ENCODE results near the gene EML1. TPM values are rescaled to one million over a fixed set of nuclear protein-coding genes. Genes with fewer than 3 reads are reported as not detected.

Gene EML1
- total RNA-seq, 1 experiment from 2014 or later: 16.1 TPM

DNA sequence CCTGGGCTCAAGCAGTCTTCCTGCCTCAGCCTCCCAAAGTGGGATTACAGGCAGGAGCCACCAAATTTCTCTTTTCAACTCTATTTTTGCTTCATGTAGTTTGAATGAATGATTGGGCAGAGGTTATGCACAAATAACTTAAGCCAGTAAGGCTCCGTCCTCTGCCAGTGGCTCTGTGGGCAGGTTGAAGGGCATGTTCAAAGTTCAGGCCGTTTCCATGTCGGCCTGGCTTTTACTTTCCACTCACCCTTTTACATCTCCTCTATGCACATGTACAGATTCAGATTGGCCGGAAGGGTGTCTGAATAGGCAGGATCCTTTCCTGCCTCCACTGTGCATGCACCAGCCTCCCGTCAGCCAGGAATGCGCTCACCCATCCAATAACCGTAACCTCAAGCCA is 132.3 kb downstream of the EML1 start (continued):
- TF ChIP-seq, protein P1, sequence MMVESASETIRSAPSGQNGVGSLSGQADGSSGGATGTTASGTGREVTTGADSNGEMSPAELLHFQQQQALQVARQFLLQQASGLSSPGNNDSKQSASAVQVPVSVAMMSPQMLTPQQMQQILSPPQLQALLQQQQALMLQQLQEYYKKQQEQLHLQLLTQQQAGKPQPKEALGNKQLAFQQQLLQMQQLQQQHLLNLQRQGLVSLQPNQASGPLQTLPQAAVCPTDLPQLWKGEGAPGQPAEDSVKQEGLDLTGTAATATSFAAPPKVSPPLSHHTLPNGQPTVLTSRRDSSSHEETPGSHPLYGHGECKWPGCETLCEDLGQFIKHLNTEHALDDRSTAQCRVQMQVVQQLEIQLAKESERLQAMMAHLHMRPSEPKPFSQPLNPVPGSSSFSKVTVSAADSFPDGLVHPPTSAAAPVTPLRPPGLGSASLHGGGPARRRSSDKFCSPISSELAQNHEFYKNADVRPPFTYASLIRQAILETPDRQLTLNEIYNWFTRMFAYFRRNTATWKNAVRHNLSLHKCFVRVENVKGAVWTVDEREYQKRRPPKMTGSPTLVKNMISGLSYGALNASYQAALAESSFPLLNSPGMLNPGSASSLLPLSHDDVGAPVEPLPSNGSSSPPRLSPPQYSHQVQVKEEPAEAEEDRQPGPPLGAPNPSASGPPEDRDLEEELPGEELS (CRISPR knock-in tag; IDR thresholded peaks at IDR 0.05): no peak
- TF ChIP-seq MXD4 (CRISPR knock-in tag; IDR thresholded peaks at IDR 0.05; ENCODE audit: borderline replicate concordance): no peak
- TF ChIP-seq, protein P2, sequence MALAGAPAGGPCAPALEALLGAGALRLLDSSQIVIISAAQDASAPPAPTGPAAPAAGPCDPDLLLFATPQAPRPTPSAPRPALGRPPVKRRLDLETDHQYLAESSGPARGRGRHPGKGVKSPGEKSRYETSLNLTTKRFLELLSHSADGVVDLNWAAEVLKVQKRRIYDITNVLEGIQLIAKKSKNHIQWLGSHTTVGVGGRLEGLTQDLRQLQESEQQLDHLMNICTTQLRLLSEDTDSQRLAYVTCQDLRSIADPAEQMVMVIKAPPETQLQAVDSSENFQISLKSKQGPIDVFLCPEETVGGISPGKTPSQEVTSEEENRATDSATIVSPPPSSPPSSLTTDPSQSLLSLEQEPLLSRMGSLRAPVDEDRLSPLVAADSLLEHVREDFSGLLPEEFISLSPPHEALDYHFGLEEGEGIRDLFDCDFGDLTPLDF (CRISPR knock-in tag; IDR thresholded peaks at IDR 0.05): no peak
- no peak for TF ChIP-seq TP53 (CRISPR knock-in tag; IDR thresholded peaks at IDR 0.05)
- TF ChIP-seq, protein P3, sequence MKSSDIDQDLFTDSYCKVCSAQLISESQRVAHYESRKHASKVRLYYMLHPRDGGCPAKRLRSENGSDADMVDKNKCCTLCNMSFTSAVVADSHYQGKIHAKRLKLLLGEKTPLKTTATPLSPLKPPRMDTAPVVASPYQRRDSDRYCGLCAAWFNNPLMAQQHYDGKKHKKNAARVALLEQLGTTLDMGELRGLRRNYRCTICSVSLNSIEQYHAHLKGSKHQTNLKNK (CRISPR knock-in tag; IDR thresholded peaks at IDR 0.05): no peak
- no peak for TF ChIP-seq ZNF232 (CRISPR knock-in tag; IDR thresholded peaks at IDR 0.05)

DNA sequence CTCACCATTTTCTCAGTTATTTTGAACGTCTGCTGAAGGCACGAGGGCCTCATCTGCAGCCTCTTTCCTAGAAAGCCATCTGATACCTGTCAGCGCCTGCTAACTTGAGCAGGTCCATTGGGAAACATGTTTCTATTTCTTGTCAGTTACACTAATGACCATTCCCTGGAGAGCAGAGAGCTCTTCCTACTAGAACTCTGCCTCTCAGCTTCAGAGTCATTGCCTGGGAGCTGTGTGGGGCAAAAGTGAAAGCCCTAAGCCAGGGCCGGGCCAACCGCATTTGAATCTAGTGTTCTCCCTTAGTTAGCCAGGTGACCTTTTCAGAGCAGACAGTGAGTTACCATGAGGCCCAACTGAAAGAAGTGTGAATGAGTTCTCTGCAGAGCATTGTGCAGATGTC is 135.8 kb downstream of the EML1 start:
- H3K4me1 Mint-ChIP-seq: peaks cover 6% of the 10 kb centered on the region
- ChIA-PET POLR2A (no interaction called here), CTCF (no interaction called here)
- no peak overlapping the region for H3K4me3 Mint-ChIP-seq
- H3K9me3 Mint-ChIP-seq: peaks cover 9% of the 10 kb centered on the region
- H3K27me3 Mint-ChIP-seq (ENCODE audit: low read depth): no peaks in the 10 kb centered on the region; the same call in 1 of the 2 replicates
- peaks cover 10% of the 10 kb centered on the region for H3K36me3 Mint-ChIP-seq
- no peak for DNase-seq (ENCODE audit: low spot score)
- TF ChIP-seq NR1H2 (CRISPR knock-in tag; IDR thresholded peaks at IDR 0.05) (no peak), CREB1 (CRISPR knock-in tag; IDR thresholded peaks at IDR 0.05) (no peak), SMAD3 (CRISPR knock-in tag; IDR thresholded peaks at IDR 0.05; ENCODE audit: borderline replicate concordance) (no peak)
- TF ChIP-seq, protein P4, sequence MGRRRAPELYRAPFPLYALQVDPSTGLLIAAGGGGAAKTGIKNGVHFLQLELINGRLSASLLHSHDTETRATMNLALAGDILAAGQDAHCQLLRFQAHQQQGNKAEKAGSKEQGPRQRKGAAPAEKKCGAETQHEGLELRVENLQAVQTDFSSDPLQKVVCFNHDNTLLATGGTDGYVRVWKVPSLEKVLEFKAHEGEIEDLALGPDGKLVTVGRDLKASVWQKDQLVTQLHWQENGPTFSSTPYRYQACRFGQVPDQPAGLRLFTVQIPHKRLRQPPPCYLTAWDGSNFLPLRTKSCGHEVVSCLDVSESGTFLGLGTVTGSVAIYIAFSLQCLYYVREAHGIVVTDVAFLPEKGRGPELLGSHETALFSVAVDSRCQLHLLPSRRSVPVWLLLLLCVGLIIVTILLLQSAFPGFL (CRISPR knock-in tag; IDR thresholded peaks at IDR 0.05; ENCODE audit: borderline replicate concordance): no peak
- TF ChIP-seq, protein P5, sequence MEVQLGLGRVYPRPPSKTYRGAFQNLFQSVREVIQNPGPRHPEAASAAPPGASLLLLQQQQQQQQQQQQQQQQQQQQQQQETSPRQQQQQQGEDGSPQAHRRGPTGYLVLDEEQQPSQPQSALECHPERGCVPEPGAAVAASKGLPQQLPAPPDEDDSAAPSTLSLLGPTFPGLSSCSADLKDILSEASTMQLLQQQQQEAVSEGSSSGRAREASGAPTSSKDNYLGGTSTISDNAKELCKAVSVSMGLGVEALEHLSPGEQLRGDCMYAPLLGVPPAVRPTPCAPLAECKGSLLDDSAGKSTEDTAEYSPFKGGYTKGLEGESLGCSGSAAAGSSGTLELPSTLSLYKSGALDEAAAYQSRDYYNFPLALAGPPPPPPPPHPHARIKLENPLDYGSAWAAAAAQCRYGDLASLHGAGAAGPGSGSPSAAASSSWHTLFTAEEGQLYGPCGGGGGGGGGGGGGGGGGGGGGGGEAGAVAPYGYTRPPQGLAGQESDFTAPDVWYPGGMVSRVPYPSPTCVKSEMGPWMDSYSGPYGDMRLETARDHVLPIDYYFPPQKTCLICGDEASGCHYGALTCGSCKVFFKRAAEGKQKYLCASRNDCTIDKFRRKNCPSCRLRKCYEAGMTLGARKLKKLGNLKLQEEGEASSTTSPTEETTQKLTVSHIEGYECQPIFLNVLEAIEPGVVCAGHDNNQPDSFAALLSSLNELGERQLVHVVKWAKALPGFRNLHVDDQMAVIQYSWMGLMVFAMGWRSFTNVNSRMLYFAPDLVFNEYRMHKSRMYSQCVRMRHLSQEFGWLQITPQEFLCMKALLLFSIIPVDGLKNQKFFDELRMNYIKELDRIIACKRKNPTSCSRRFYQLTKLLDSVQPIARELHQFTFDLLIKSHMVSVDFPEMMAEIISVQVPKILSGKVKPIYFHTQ (CRISPR knock-in tag; IDR thresholded peaks at IDR 0.05): no peak
- ATAC-seq: no peak
- H3K27ac Mint-ChIP-seq: no peak overlapping the region

DNA sequence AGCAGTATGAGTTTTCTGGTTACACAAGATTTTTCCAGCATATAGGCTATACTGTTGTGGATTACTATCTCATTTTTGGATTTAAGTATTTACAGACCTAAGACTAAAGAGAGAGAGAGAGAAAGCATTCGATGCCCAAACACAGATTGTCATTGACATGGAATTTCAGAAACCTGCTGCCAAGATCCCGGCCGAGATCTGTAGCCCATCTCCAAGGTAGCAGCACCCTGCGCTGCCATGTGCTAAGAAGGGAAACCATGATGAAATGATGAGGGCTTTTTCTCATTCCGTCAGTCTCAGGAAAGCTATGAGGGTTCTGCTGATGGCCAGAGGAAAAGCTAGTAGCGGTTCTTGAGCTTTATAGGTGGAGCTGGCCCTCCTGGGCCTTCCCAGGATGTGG is 136.4 kb downstream of the EML1 start:
- peaks cover 9% of the 10 kb centered on the region for H3K9me3 Mint-ChIP-seq
- no peak overlapping the region for H3K27ac Mint-ChIP-seq
- peaks cover 8% of the 10 kb centered on the region for H3K4me1 Mint-ChIP-seq
- H3K27me3 Mint-ChIP-seq (ENCODE audit: low read depth): no peaks in the 10 kb centered on the region; the same call in 1 of the 2 replicates
- ATAC-seq (no peak), DNase-seq (ENCODE audit: low spot score) (no peak)
- H3K36me3 Mint-ChIP-seq: peaks cover 10% of the 10 kb centered on the region
- no peak overlapping the region for H3K4me3 Mint-ChIP-seq
- CTCF ChIA-PET: no interaction called here
- POLR2A ChIA-PET: no interaction called here
- TF ChIP-seq KAT7 (CRISPR knock-in tag; IDR thresholded peaks at IDR 0.05; ENCODE audit: borderline replicate concordance) (no peak), ZNF396 (CRISPR knock-in tag; IDR thresholded peaks at IDR 0.05; ENCODE audit: borderline replicate concordance) (no peak), RORB (CRISPR knock-in tag; IDR thresholded peaks at IDR 0.05) (no peak), MXD4 (CRISPR knock-in tag; IDR thresholded peaks at IDR 0.05; ENCODE audit: borderline replicate concordance) (no peak), ZBTB21 (CRISPR knock-in tag; IDR thresholded peaks at IDR 0.05; ENCODE audit: borderline replicate concordance) (no peak)
- TF ChIP-seq, protein P6, sequence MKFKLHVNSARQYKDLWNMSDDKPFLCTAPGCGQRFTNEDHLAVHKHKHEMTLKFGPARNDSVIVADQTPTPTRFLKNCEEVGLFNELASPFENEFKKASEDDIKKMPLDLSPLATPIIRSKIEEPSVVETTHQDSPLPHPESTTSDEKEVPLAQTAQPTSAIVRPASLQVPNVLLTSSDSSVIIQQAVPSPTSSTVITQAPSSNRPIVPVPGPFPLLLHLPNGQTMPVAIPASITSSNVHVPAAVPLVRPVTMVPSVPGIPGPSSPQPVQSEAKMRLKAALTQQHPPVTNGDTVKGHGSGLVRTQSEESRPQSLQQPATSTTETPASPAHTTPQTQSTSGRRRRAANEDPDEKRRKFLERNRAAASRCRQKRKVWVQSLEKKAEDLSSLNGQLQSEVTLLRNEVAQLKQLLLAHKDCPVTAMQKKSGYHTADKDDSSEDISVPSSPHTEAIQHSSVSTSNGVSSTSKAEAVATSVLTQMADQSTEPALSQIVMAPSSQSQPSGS (CRISPR knock-in tag; IDR thresholded peaks at IDR 0.05; ENCODE audit: borderline replicate concordance, low read depth): no peak
- TF ChIP-seq, protein P7, sequence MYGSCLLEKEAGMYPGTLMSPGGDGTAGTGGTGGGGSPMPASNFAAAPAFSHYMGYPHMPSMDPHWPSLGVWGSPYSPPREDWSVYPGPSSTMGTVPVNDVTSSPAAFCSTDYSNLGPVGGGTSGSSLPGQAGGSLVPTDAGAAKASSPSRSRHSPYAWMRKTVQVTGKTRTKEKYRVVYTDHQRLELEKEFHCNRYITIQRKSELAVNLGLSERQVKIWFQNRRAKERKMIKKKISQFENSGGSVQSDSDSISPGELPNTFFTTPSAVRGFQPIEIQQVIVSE (CRISPR knock-in tag; IDR thresholded peaks at IDR 0.05; ENCODE audit: borderline replicate concordance): no peak
- TF ChIP-seq, protein P8, sequence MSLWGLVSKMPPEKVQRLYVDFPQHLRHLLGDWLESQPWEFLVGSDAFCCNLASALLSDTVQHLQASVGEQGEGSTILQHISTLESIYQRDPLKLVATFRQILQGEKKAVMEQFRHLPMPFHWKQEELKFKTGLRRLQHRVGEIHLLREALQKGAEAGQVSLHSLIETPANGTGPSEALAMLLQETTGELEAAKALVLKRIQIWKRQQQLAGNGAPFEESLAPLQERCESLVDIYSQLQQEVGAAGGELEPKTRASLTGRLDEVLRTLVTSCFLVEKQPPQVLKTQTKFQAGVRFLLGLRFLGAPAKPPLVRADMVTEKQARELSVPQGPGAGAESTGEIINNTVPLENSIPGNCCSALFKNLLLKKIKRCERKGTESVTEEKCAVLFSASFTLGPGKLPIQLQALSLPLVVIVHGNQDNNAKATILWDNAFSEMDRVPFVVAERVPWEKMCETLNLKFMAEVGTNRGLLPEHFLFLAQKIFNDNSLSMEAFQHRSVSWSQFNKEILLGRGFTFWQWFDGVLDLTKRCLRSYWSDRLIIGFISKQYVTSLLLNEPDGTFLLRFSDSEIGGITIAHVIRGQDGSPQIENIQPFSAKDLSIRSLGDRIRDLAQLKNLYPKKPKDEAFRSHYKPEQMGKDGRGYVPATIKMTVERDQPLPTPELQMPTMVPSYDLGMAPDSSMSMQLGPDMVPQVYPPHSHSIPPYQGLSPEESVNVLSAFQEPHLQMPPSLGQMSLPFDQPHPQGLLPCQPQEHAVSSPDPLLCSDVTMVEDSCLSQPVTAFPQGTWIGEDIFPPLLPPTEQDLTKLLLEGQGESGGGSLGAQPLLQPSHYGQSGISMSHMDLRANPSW (CRISPR knock-in tag; conservative IDR thresholded peaks at IDR 0.05; ENCODE audit: low read depth): no peak
- TF ChIP-seq, protein P9, sequence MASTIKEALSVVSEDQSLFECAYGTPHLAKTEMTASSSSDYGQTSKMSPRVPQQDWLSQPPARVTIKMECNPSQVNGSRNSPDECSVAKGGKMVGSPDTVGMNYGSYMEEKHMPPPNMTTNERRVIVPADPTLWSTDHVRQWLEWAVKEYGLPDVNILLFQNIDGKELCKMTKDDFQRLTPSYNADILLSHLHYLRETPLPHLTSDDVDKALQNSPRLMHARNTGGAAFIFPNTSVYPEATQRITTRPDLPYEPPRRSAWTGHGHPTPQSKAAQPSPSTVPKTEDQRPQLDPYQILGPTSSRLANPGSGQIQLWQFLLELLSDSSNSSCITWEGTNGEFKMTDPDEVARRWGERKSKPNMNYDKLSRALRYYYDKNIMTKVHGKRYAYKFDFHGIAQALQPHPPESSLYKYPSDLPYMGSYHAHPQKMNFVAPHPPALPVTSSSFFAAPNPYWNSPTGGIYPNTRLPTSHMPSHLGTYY (CRISPR knock-in tag; IDR thresholded peaks at IDR 0.05): no peak

All from WTC11 (cell line).